DND-41 (cell line): ENCODE results near the gene PCYOX1L.

Experiments
- ATAC-seq: fragments of 200-7000 bp; cut with Tn5 transposase; 3 replicates; pipeline ENCODE4 v1.9.1; 2021; ENCODE audit warnings: low read depth; ENCODE audit not compliant: insufficient read depth
- DNase-seq: peaks from one replicate; pipeline ENCODE4 v3.0.0-alpha.2; 2020
- H2AFZ ChIP-seq: 2 replicates; pipeline ENCODE4 v1.6.0; 2012; ENCODE audit warnings: low read depth, low read length
- H3K27ac ChIP-seq: 2 replicates; pipeline ENCODE4 v1.5.1; 2012; ENCODE audit warnings: low read length, inconsistent platforms
- H3K27me3 ChIP-seq: fragments of 200-600 bp; sonication (generic); 2 replicates; pipeline ENCODE4 v1.6.0; 2012; ENCODE audit warnings: low read length, mild to moderate bottlenecking, inconsistent platforms; ENCODE audit not compliant: insufficient read depth, poor library complexity
- H3K36me3 ChIP-seq: 2 replicates; pipeline ENCODE4 v1.5.1; 2012; ENCODE audit warnings: low read length, inconsistent platforms; ENCODE audit not compliant: insufficient read depth
- H3K4me1 ChIP-seq: 2 replicates; pipeline ENCODE4 v1.5.1; 2012; ENCODE audit warnings: mild to moderate bottlenecking, low read length; ENCODE audit not compliant: insufficient read depth
- H3K4me2 ChIP-seq: 2 replicates; pipeline ENCODE4 v1.6.0; 2012; ENCODE audit warnings: mild to moderate bottlenecking, moderate library complexity, low read length, inconsistent platforms; ENCODE audit not compliant: insufficient read depth
- H3K4me3 ChIP-seq, 2 experiments: fragments of 200-600 bp in 1 of 2; shearing (Covaris generic) in 1 of 2; 2 replicates each; pipeline ENCODE4 v1.5.1; 2012 to 2016; ENCODE audit warnings: inconsistent platforms in 2 of 2, low read length in 2 of 2, mild to moderate bottlenecking in 2 of 2, low read depth in 1 of 2, moderate library complexity in 1 of 2
- H3K79me2 ChIP-seq: 2 replicates; pipeline ENCODE4 v1.6.0; 2012; ENCODE audit warnings: low read length, inconsistent platforms; ENCODE audit not compliant: insufficient read depth
- H3K9ac ChIP-seq: 2 replicates; pipeline ENCODE4 v1.6.0; 2012; ENCODE audit warnings: low read depth, mild to moderate bottlenecking, inconsistent platforms, low read length, moderate library complexity
- H3K9me3 ChIP-seq: 2 replicates; pipeline ENCODE4 v1.5.1; 2012; ENCODE audit warnings: low read length, moderate library complexity, mild to moderate bottlenecking, inconsistent platforms; ENCODE audit not compliant: insufficient read depth, severe bottlenecking
- H4K20me1 ChIP-seq: 2 replicates; pipeline ENCODE4 v1.6.0; 2012; ENCODE audit warnings: low read length; ENCODE audit not compliant: insufficient read depth
- EZH2 ChIP-seq: IDR thresholded peaks from 3 replicates; pipeline ENCODE4 v1.6.1; 2012; ENCODE audit warnings: borderline replicate concordance, low read depth, mild to moderate bottlenecking, moderate library complexity, low read length, inconsistent platforms; ENCODE audit not compliant: severe bottlenecking
- TF ChIP-seq, protein P1 (sequence below): IDR thresholded peaks from 2 replicates; pipeline ENCODE4 v1.5.1; 2012; ENCODE audit warnings: borderline replicate concordance, low read length, moderate library complexity, mild to moderate bottlenecking; ENCODE audit not compliant: poor library complexity, severe bottlenecking; ENCODE audit errors: extremely low read depth

PCYOX1L gene

DNA sequence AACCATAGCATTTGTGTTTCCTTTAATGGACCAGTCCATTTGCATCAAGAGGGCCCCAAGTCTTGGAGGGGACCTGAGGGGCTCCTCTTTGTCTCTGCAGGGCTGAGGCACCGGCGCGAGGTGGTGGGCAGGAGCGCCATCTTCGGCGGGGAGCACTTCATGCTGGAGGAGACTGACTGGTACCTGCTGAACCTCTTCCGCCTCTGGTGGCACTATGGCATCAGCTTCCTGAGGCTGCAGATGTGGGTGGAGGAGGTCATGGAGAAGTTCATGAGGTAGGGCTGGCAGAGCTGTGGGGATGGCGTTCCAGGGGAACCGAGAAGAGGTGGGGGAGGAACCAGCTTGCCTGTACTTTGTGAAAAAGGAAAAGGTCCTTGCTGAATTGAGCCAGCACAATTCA is 6.1 kb downstream of the PCYOX1L start:
- no peak overlapping the region for H3K4me2 ChIP-seq
- H3K27ac ChIP-seq = no peak overlapping the region
- no peaks in the 10 kb centered on the region for H3K36me3 ChIP-seq
- peaks cover 13% of the 10 kb centered on the region for H3K4me1 ChIP-seq
- H3K79me2 ChIP-seq = 0 out of 2 replicates have a peak, but pooled peaks cover 3% of the 10 kb centered on the region
- H3K27me3 ChIP-seq = no peaks in the 10 kb centered on the region
- DNase-seq (no peak), ATAC-seq (no peak)
- no peak for TF ChIP-seq EZH2
- TF ChIP-seq, protein P1, sequence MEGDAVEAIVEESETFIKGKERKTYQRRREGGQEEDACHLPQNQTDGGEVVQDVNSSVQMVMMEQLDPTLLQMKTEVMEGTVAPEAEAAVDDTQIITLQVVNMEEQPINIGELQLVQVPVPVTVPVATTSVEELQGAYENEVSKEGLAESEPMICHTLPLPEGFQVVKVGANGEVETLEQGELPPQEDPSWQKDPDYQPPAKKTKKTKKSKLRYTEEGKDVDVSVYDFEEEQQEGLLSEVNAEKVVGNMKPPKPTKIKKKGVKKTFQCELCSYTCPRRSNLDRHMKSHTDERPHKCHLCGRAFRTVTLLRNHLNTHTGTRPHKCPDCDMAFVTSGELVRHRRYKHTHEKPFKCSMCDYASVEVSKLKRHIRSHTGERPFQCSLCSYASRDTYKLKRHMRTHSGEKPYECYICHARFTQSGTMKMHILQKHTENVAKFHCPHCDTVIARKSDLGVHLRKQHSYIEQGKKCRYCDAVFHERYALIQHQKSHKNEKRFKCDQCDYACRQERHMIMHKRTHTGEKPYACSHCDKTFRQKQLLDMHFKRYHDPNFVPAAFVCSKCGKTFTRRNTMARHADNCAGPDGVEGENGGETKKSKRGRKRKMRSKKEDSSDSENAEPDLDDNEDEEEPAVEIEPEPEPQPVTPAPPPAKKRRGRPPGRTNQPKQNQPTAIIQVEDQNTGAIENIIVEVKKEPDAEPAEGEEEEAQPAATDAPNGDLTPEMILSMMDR = no peak
- H3K9me3 ChIP-seq = no peaks in the 10 kb centered on the region
- H2AFZ ChIP-seq = no peak overlapping the region
- no peaks in the 10 kb centered on the region; the same call in 1 of the 2 replicates for H4K20me1 ChIP-seq
- no peak overlapping the region for H3K9ac ChIP-seq
- no peak overlapping the region for H3K4me3 ChIP-seq

DNA sequence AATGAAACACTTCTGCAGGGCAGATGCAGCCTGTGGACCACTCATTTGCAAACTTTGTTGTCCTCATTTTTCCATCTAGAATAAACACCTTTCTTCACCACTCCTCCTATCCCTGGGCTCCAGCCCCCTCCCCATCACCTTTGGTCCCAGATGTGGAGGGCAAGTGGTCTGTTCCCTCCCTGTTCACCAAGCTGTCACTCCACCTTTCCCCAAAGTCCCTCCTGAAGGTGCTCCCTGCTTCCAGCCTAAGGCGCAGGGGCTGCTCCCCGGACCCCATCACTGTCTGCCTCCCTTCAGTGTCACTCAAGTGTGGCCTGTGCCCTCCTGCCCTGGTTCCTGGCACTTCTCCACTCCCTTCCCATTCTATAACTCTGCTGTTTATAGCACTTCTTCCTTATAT is 6.9 kb downstream of the PCYOX1L start:
- H3K27ac ChIP-seq = no peak overlapping the region
- no peaks in the 10 kb centered on the region; the same call in 1 of the 2 replicates for H4K20me1 ChIP-seq
- no peaks in the 10 kb centered on the region for H3K9me3 ChIP-seq
- H3K27me3 ChIP-seq = no peaks in the 10 kb centered on the region
- ATAC-seq (no peak), DNase-seq (no peak)
- H3K36me3 ChIP-seq = no peaks in the 10 kb centered on the region
- no peak overlapping the region for H3K4me3 ChIP-seq
- H3K4me1 ChIP-seq = peaks cover 6% of the 10 kb centered on the region; the same call in 1 of the 2 replicates
- no peaks in the 10 kb centered on the region for H3K79me2 ChIP-seq
- H3K9ac ChIP-seq = no peak overlapping the region
- TF ChIP-seq EZH2 = no peak
- TF ChIP-seq, protein P1 = no peak
- no peak overlapping the region for H2AFZ ChIP-seq
- H3K4me2 ChIP-seq = no peak overlapping the region

DNA sequence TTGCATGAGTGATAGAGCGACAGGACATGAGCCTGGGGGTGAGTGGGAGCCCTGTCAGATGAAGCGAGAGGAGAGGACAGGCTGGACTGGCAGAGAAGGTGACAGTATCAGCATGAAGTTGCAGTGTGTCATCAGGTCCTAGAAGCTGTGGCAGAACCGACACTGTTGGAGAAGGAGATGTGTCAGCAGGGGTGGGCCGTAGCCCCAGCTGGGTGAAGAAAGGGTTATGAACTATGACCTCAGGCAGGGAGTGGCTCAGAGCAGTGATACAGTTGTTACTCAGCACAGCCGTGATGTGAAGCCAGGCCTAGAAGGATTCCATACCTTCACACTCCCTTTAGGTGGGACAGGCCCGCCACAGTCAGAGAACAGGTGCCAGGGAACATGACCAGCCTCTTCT is 7.6 kb downstream of the PCYOX1L start:
- Histone ChIP-seq H3K79me2 (no peaks in the 10 kb centered on the region), H3K4me3 (no peak overlapping the region), H2AFZ (no peak overlapping the region), H3K27me3 (no peaks in the 10 kb centered on the region), H3K9me3 (no peaks in the 10 kb centered on the region), H3K4me1 (no peaks in the 10 kb centered on the region), H4K20me1 (no peaks in the 10 kb centered on the region; the same call in 1 of the 2 replicates), H3K36me3 (no peaks in the 10 kb centered on the region), H3K4me2 (no peak overlapping the region), H3K27ac (no peak overlapping the region), H3K9ac (no peak overlapping the region)
- DNase-seq (no peak), ATAC-seq (no peak)
- TF ChIP-seq, protein P1 = no peak
- TF ChIP-seq EZH2 = no peak
